ENCODE results near the gene FRK. TPM values are rescaled to one million over a fixed set of nuclear protein-coding genes. Genes with fewer than 3 reads are reported as not detected.
A peak's percentile ranks its signal among the peaks of the same experiment; 100 is the strongest.

Gene FRK
- total RNA-seq, 2 donors from 2014 or later = 16.0 to 20.0 TPM

DNA sequence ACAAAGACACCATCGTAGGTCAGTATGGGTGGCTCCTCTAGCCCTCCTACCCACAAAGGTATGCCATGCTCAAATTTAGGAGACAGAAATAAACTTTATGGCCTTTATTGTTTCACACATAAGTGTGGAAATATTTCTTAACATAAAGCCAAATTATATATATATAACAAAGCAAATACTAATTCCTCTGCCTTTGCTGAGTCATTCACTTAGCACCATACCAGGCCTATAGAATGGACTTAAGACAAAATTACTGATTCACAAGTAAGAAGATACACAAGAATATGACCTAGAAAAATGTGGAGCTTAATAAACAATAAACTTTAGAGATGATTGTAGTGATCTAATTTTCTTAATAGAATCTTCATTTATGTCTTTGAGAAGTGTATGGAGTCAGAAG lies 5.2 kb downstream of the FRK start:
- H3K9me3 ChIP-seq = no peaks in the 10 kb centered on the region
- H3K27ac ChIP-seq = no peak overlapping the region
- DNase-seq (ENCODE audit: low spot score) (no peak), ATAC-seq (ENCODE audit: insufficient number of reproducible peaks, low FRiP score, low read depth) (no peak)
- no peaks in the 10 kb centered on the region for H3K27me3 ChIP-seq (replicated peaks; ENCODE audit: insufficient read depth)
- peak overlapping the region; percentile 78 for H3K4me3 ChIP-seq
- TF ChIP-seq, protein P1, sequence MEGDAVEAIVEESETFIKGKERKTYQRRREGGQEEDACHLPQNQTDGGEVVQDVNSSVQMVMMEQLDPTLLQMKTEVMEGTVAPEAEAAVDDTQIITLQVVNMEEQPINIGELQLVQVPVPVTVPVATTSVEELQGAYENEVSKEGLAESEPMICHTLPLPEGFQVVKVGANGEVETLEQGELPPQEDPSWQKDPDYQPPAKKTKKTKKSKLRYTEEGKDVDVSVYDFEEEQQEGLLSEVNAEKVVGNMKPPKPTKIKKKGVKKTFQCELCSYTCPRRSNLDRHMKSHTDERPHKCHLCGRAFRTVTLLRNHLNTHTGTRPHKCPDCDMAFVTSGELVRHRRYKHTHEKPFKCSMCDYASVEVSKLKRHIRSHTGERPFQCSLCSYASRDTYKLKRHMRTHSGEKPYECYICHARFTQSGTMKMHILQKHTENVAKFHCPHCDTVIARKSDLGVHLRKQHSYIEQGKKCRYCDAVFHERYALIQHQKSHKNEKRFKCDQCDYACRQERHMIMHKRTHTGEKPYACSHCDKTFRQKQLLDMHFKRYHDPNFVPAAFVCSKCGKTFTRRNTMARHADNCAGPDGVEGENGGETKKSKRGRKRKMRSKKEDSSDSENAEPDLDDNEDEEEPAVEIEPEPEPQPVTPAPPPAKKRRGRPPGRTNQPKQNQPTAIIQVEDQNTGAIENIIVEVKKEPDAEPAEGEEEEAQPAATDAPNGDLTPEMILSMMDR (IDR thresholded peaks at IDR 0.05) = no peak
- H3K36me3 ChIP-seq = no peaks in the 10 kb centered on the region
- H3K4me1 ChIP-seq (ENCODE audit: control insufficient read depth in 1 of 2, low read depth in 2 of 2) = peaks cover 19 to 21% of the 10 kb centered on the region in 2 donors

DNA sequence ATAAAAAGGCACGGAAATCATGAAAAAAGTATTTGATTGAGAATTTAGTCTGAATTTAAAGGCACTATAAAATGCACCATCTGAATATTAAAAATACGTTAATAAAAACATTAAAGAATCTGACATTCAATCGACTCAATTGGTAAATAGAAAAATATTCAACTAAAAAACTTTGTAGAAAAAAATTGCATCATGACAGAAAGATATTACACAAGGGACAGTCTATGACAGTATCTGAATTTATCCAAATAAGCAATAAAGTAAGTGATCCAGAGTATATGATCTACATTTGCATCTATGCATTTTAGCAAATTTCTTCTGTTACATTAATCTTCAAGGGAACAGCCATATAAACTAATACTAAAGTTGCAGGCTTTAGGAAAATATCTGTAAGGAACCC lies 9.4 kb downstream of the FRK start:
- no peak overlapping the region for H3K27ac ChIP-seq
- TF ChIP-seq, protein P1 (IDR thresholded peaks at IDR 0.05) = no peak
- no peaks in the 10 kb centered on the region for H3K27me3 ChIP-seq (replicated peaks; ENCODE audit: insufficient read depth)
- H3K9me3 ChIP-seq = no peaks in the 10 kb centered on the region
- ATAC-seq (ENCODE audit: insufficient number of reproducible peaks, low FRiP score, low read depth) = no peak
- peaks cover 15 to 33% of the 10 kb centered on the region in 2 donors for H3K4me1 ChIP-seq (ENCODE audit: control insufficient read depth in 1 of 2, low read depth in 2 of 2)
- no peaks in the 10 kb centered on the region for H3K36me3 ChIP-seq
- DNase-seq (ENCODE audit: low spot score) = no peak
- no peak overlapping the region for H3K4me3 ChIP-seq

DNA sequence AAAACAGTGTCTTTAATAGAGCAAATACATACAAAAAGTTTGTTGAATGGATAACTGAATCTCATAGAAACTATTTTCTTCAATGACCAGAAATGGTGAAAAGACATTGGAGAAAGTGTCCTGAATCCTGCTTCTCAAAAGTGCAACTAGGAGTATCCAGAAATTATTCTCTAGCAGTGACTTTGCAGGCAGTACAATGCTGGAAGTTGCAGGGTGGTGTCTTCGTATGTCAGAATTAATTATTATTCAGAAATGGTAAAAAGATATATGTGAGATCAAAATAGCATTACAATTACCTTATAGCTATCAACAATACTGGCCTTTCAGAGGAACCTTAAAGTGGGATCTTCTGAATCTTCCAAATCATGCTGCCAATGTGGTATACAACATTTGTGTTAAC lies 10.0 kb downstream of the FRK start:
- Histone ChIP-seq H3K27ac (no peak overlapping the region), H3K4me1 (ENCODE audit: control insufficient read depth in 1 of 2, low read depth in 2 of 2) (peaks cover 11 to 28% of the 10 kb centered on the region in 2 donors), H3K27me3 (replicated peaks; ENCODE audit: insufficient read depth) (no peaks in the 10 kb centered on the region), H3K36me3 (no peaks in the 10 kb centered on the region), H3K4me3 (no peak overlapping the region), H3K9me3 (no peaks in the 10 kb centered on the region)
- ATAC-seq (ENCODE audit: insufficient number of reproducible peaks, low FRiP score, low read depth) (no peak), DNase-seq (ENCODE audit: low spot score) (no peak)
- TF ChIP-seq, protein P1 (IDR thresholded peaks at IDR 0.05) = no peak

DNA sequence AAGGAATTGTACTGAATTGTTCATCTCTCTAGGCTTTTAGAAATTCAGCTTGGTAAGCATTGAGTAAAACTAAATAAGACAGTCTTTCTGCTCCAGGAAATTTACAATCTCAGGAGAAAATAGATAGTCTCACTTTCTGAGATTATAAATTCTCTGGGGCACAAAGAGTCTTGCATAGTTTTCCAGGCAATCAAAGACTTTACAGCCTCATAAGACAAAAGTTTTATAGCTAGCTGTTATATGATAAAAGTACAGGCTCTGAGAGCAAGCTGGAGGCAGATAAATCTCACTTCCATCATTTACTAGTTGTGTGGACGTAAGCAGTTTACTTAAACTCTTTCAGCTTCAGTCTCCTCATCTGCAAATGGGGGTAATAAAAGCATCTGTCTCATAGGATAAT lies 11.4 kb downstream of the FRK start:
- Histone ChIP-seq H3K27me3 (replicated peaks; ENCODE audit: insufficient read depth) (no peaks in the 10 kb centered on the region), H3K36me3 (no peaks in the 10 kb centered on the region), H3K27ac (no peak overlapping the region), H3K9me3 (no peaks in the 10 kb centered on the region), H3K4me3 (no peak overlapping the region), H3K4me1 (ENCODE audit: control insufficient read depth in 1 of 2, low read depth in 2 of 2) (peaks cover 0 to 17% of the 10 kb centered on the region in 2 donors)
- ATAC-seq (ENCODE audit: insufficient number of reproducible peaks, low FRiP score, low read depth) = no peak
- TF ChIP-seq, protein P1 (IDR thresholded peaks at IDR 0.05) = no peak
- DNase-seq (ENCODE audit: low spot score) = no peak

DNA sequence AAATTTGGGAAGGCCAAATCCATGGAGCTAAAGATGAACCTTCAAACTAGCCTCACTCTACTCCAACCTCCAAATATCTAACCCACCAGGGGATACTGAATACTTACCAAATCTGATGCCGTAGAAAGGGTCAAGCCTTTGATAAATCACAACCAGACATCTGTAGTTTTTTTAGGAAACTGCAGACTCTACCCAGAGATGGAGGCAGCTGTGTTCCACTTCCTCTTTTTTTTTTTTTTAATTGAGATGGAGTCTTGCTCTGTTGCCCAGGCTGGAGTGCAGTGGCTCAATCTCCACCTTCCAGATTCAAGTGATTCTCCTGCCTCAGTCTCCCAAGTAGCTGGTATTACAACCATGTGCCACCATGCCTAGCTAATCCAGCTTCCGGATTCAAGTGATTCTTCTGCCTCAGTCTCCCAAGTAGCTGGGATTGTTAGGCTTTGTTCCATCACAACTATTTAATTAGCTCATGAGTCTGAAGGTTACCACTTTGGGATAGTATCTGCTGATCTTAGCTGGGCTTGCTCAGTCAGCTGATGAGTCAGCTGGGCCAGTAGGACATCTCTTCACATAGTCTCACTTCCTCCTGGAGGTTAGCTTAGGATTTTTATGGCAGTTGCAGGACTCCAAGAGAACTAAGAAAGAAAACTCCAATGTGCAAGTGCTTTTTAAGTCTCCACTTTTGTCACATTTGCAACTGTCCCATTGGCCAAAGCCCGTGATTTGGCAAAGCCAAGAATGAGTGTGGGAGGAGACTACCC lies 13.3 kb downstream of the FRK start:
- DNase-seq (ENCODE audit: low spot score) (no peak), ATAC-seq (ENCODE audit: insufficient number of reproducible peaks, low FRiP score, low read depth) (no peak)
- H3K4me3 ChIP-seq = no peak overlapping the region
- no peaks in the 10 kb centered on the region for H3K9me3 ChIP-seq
- TF ChIP-seq, protein P1 (IDR thresholded peaks at IDR 0.05) = no peak
- peaks cover 0 to 12% of the 10 kb centered on the region in 2 donors for H3K4me1 ChIP-seq (ENCODE audit: control insufficient read depth in 1 of 2, low read depth in 2 of 2)
- no peak overlapping the region for H3K27ac ChIP-seq
- no peaks in the 10 kb centered on the region for H3K36me3 ChIP-seq
- H3K27me3 ChIP-seq (replicated peaks; ENCODE audit: insufficient read depth) = no peaks in the 10 kb centered on the region
